ENCODE measurements around the gene RHOG. TPM values are rescaled to one million over a fixed set of nuclear protein-coding genes. Genes with fewer than 3 reads are reported as not detected.

RHOG gene
- total RNA-seq, 4 donors from 2014 or later = 10.5 to 46.9 (median 38.1) TPM

- H3K27me3 ChIP-seq = no peaks in the 10 kb centered on the region
- no peak overlapping the region for H3K27ac ChIP-seq
- intact Hi-C loops (cut with DNase I; ENCODE audit: low total_unique reads) = no loop called here
- H3K36me3 ChIP-seq = no peaks in the 10 kb centered on the region
- DNase-seq = no peak
- TF ChIP-seq POLR2A (IDR thresholded peaks at IDR 0.05) = no peak
- H3K9me3 ChIP-seq = no peaks in the 10 kb centered on the region
- H3K4me3 ChIP-seq = no peak overlapping the region
- peaks cover 0 to 9% of the 10 kb centered on the region in 2 donors for H3K4me1 ChIP-seq
Measured at GRCh38 chr11:3834664-3835461, 5.9 kb downstream of the RHOG start.

GRCh38 chr11:3834349-3834663 lies 6.5 kb downstream of the RHOG start:
- TF ChIP-seq CTCF (IDR thresholded peaks at IDR 0.05) (no peak), POLR2A (IDR thresholded peaks at IDR 0.05) (no peak)
- H3K27me3 ChIP-seq = no peaks in the 10 kb centered on the region
- intact Hi-C loops (cut with DNase I; ENCODE audit: low total_unique reads) = no loop called here
- H3K36me3 ChIP-seq = no peaks in the 10 kb centered on the region
- DNase-seq = no peak
- H3K9me3 ChIP-seq = no peaks in the 10 kb centered on the region
- peaks cover 0 to 9% of the 10 kb centered on the region in 2 donors for H3K4me1 ChIP-seq
- no peak overlapping the region for H3K4me3 ChIP-seq
- no peak overlapping the region for H3K27ac ChIP-seq

- Histone ChIP-seq H3K4me3 (no peak overlapping the region), H3K36me3 (no peaks in the 10 kb centered on the region), H3K27ac (no peak overlapping the region), H3K9me3 (no peaks in the 10 kb centered on the region), H3K4me1 (peaks cover 0 to 9% of the 10 kb centered on the region in 2 donors), H3K27me3 (no peaks in the 10 kb centered on the region)
- intact Hi-C loops (cut with DNase I; ENCODE audit: low total_unique reads) = no loop called here
- no peak for DNase-seq
- TF ChIP-seq POLR2A (IDR thresholded peaks at IDR 0.05) (no peak), CTCF (IDR thresholded peaks at IDR 0.05) (no peak)
Measured at GRCh38 chr11:3833449-3833848, 7.3 kb downstream of the RHOG start.

GRCh38 chr11:3832816-3833215 lies 7.9 kb downstream of the RHOG start:
- H3K9me3 ChIP-seq = no peaks in the 10 kb centered on the region
- no peak overlapping the region for H3K4me3 ChIP-seq
- intact Hi-C loops (cut with DNase I; ENCODE audit: low total_unique reads) = no loop called here
- H3K27me3 ChIP-seq = no peaks in the 10 kb centered on the region
- TF ChIP-seq POLR2A (IDR thresholded peaks at IDR 0.05) (no peak), CTCF (IDR thresholded peaks at IDR 0.05) (no peak)
- DNase-seq = no peak
- no peaks in the 10 kb centered on the region for H3K36me3 ChIP-seq
- peaks cover 0 to 9% of the 10 kb centered on the region in 2 donors for H3K4me1 ChIP-seq
- no peak overlapping the region for H3K27ac ChIP-seq

GRCh38 chr11:3831378-3832239 lies 9.2 kb downstream of the RHOG start:
- intact Hi-C loops (cut with DNase I; ENCODE audit: low total_unique reads) = no loop called here
- no peak for TF ChIP-seq CTCF (IDR thresholded peaks at IDR 0.05)
- TF ChIP-seq POLR2A (IDR thresholded peaks at IDR 0.05) = no peak
- no peaks in the 10 kb centered on the region for H3K27me3 ChIP-seq
- no peaks in the 10 kb centered on the region for H3K4me1 ChIP-seq
- H3K4me3 ChIP-seq = no peak overlapping the region
- H3K36me3 ChIP-seq = no peaks in the 10 kb centered on the region
- H3K9me3 ChIP-seq = no peaks in the 10 kb centered on the region
- DNase-seq = no peak
- no peak overlapping the region for H3K27ac ChIP-seq
